K562 (cell line): Measurements from ENCODE around the gene ITPR1. TPM values are rescaled to one million over a fixed set of nuclear protein-coding genes. Genes with fewer than 3 reads are reported as not detected.
A peak's percentile ranks its signal among the peaks of the same experiment; 100 is the strongest.

Source experiments
- ARID4B ChIP-seq: sonication (generic); formaldehyde crosslinking; IDR thresholded peaks from 2 replicates; pipeline ENCODE4 v1.8.0; 2022; ENCODE audit warnings: mild to moderate bottlenecking, missing genetic modification reagents
- CBX1 ChIP-seq: sonication (generic); IDR thresholded peaks from 2 replicates; pipeline ENCODE4 v1.6.1; 2016; ENCODE audit warnings: antibody characterized with exemption, low read depth, mild to moderate bottlenecking
- CHD4 ChIP-seq: fragments of 200-600 bp; sonication (generic); IDR thresholded peaks from 3 replicates; pipeline ENCODE4 v1.6.1; 2012; ENCODE audit warnings: low read depth, mild to moderate bottlenecking, mixed read lengths, low read length, inconsistent platforms; ENCODE audit not compliant: insufficient read depth, insufficient replicate concordance, poor library complexity, severe bottlenecking
- ESRRA ChIP-seq: fragments of 450-650 bp; IDR thresholded peaks from 2 replicates; pipeline ENCODE4 v1.6.1; 2014; ENCODE audit warnings: low read depth, mild to moderate bottlenecking, moderate library complexity, borderline replicate concordance
- HDAC6 ChIP-seq: IDR thresholded peaks from 2 replicates; pipeline ENCODE4 v1.6.1; 2012; ENCODE audit warnings: low read depth, mild to moderate bottlenecking, control low read depth, inconsistent platforms, low read length, moderate library complexity
- SRSF3 ChIP-seq: fragments of 200-400 bp; formaldehyde crosslinking; IDR thresholded peaks from 2 replicates; pipeline ENCODE4 v1.6.1; 2016; ENCODE audit warnings: mild to moderate bottlenecking, low read length, moderate library complexity; ENCODE audit not compliant: insufficient read depth
- ZNF212 ChIP-seq: fragments of 450-650 bp; formaldehyde crosslinking; IDR thresholded peaks from 2 replicates; pipeline ENCODE4 v1.4.0; 2020; ENCODE audit warnings: mild to moderate bottlenecking
- ZNF23 ChIP-seq: fragments of 250-450 bp; sonication (Bioruptor Pico); IDR thresholded peaks from 2 replicates; pipeline ENCODE4 v1.4.0; 2020; ENCODE audit warnings: mild to moderate bottlenecking
- ZNF282 ChIP-seq: sonication (generic); formaldehyde crosslinking; IDR thresholded peaks from 2 replicates; pipeline ENCODE4 v1.8.1; 2023; ENCODE audit warnings: missing genetic modification reagents
- ZNF354B ChIP-seq: fragments of 250-450 bp; sonication (Bioruptor Pico); IDR thresholded peaks from 2 replicates; pipeline ENCODE4 v1.4.0; 2020
- polyA plus RNA-seq, 8 experiments: library from polyadenylated mRNA; depleted of rRNA in 4 of 8; stranded (reverse) in 5 of 8; unstranded in 3 of 8; fragments of >200 nt; fragmentation: Nextera tagmentation in 2 of 8; fragmentation: Illumina TruSeq in 1 of 8; extraction: Ambion mirVana in 2 of 8; extraction: Trizol in 1 of 8; gene quantifications; 2 replicates each; pipeline versions ENCODE4 v1.2.1 to v1.2.3, GENCODE V29; 2011 to 2014; ENCODE audit warnings: inconsistent platforms in 1 of 8, missing spikeins in 1 of 8
- total RNA-seq, 7 experiments: library from RNA; depleted of rRNA in 6 of 7; stranded (reverse); fragments of >200 nt in 6 of 7; fragmentation: Illumina TruSeq in 2 of 7; extraction: Trizol in 2 of 7; gene quantifications; 2 replicates each; pipeline versions ENCODE4 v1.2.1 to v1.2.3, GENCODE V29; 2011 to 2021; ENCODE audit warnings: low replicate concordance in 1 of 7
- TF ChIP-seq, protein P1 (sequence below), 3 experiments: IDR thresholded peaks in 2 of 3; conservative IDR thresholded peaks in 1 of 3; 2 replicates each; pipeline ENCODE4 v1.5.1; 2011 to 2012; ENCODE audit warnings: low read length in 3 of 3, mild to moderate bottlenecking in 3 of 3, control low read depth in 2 of 3, improper control_type of control experiment in 1 of 3, inconsistent platforms in 1 of 3, low read depth in 1 of 3, mixed read lengths in 1 of 3, moderate library complexity in 1 of 3; ENCODE audit not compliant: insufficient read depth in 2 of 3
- TF ChIP-seq, protein P2 (sequence below): sonication (generic); formaldehyde crosslinking; IDR thresholded peaks from 2 replicates; pipeline ENCODE4 v1.8.1; 2023; ENCODE audit warnings: mild to moderate bottlenecking, missing genetic modification reagents
- TF ChIP-seq, protein P3 (sequence below): fragments of 250-450 bp; sonication (Bioruptor Pico); IDR thresholded peaks from 2 replicates; pipeline ENCODE4 v1.5.0; 2021; ENCODE audit warnings: mild to moderate bottlenecking, borderline replicate concordance
- TF ChIP-seq, protein P4 (sequence below): fragments of 250-450 bp; sonication (Bioruptor Pico); IDR thresholded peaks from 2 replicates; pipeline ENCODE4 v1.5.0; 2020; ENCODE audit warnings: mild to moderate bottlenecking, borderline replicate concordance

The ITPR1 gene
- total and polyA plus RNA-seq, 9 of the 15 experiments (the other 6 are each of a cell fraction or from before 2014, with no cell fraction given): 22.4 to 40.0 (median 27.4) TPM

- TF ChIP-seq ZNF282 (CRISPR knock-in tag) (no peak), ZNF212 (CRISPR knock-in tag) (no peak), SRSF3 (no peak), ZNF354B (CRISPR knock-in tag) (no peak), ZNF23 (CRISPR knock-in tag) (no peak), CHD4 (no peak), ESRRA (peak; percentile 57; the same call in 1 of the 2 replicates), CBX1 (no peak), ARID4B (CRISPR knock-in tag) (no peak), HDAC6 (no peak)
- TF ChIP-seq, protein P1, sequence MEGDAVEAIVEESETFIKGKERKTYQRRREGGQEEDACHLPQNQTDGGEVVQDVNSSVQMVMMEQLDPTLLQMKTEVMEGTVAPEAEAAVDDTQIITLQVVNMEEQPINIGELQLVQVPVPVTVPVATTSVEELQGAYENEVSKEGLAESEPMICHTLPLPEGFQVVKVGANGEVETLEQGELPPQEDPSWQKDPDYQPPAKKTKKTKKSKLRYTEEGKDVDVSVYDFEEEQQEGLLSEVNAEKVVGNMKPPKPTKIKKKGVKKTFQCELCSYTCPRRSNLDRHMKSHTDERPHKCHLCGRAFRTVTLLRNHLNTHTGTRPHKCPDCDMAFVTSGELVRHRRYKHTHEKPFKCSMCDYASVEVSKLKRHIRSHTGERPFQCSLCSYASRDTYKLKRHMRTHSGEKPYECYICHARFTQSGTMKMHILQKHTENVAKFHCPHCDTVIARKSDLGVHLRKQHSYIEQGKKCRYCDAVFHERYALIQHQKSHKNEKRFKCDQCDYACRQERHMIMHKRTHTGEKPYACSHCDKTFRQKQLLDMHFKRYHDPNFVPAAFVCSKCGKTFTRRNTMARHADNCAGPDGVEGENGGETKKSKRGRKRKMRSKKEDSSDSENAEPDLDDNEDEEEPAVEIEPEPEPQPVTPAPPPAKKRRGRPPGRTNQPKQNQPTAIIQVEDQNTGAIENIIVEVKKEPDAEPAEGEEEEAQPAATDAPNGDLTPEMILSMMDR (IDR thresholded peaks at IDR 0.05 in 2 of 3, conservative IDR thresholded peaks at IDR 0.05 in 1 of 3; ENCODE audit: insufficient read depth in 2 of 3, low read depth in 1 of 3, low read length in 3 of 3): no peak
- TF ChIP-seq, protein P2, sequence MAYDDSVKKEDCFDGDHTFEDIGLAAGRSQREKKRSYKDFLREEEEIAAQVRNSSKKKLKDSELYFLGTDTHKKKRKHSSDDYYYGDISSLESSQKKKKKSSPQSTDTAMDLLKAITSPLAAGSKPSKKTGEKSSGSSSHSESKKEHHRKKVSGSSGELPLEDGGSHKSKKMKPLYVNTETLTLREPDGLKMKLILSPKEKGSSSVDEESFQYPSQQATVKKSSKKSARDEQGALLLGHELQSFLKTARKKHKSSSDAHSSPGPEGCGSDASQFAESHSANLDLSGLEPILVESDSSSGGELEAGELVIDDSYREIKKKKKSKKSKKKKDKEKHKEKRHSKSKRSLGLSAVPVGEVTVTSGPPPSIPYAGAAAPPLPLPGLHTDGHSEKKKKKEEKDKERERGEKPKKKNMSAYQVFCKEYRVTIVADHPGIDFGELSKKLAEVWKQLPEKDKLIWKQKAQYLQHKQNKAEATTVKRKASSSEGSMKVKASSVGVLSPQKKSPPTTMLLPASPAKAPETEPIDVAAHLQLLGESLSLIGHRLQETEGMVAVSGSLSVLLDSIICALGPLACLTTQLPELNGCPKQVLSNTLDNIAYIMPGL: no peak
- TF ChIP-seq, protein P3, sequence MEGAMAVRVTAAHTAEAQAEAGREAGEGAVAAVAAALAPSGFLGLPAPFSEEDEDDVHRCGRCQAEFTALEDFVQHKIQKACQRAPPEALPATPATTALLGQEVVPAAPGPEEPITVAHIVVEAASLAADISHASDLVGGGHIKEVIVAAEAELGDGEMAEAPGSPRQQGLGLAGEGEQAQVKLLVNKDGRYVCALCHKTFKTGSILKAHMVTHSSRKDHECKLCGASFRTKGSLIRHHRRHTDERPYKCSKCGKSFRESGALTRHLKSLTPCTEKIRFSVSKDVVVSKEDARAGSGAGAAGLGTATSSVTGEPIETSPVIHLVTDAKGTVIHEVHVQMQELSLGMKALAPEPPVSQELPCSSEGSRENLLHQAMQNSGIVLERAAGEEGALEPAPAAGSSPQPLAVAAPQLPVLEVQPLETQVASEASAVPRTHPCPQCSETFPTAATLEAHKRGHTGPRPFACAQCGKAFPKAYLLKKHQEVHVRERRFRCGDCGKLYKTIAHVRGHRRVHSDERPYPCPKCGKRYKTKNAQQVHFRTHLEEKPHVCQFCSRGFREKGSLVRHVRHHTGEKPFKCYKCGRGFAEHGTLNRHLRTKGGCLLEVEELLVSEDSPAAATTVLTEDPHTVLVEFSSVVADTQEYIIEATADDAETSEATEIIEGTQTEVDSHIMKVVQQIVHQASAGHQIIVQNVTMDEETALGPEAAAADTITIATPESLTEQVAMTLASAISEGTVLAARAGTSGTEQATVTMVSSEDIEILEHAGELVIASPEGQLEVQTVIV: no peak
- TF ChIP-seq, protein P4, sequence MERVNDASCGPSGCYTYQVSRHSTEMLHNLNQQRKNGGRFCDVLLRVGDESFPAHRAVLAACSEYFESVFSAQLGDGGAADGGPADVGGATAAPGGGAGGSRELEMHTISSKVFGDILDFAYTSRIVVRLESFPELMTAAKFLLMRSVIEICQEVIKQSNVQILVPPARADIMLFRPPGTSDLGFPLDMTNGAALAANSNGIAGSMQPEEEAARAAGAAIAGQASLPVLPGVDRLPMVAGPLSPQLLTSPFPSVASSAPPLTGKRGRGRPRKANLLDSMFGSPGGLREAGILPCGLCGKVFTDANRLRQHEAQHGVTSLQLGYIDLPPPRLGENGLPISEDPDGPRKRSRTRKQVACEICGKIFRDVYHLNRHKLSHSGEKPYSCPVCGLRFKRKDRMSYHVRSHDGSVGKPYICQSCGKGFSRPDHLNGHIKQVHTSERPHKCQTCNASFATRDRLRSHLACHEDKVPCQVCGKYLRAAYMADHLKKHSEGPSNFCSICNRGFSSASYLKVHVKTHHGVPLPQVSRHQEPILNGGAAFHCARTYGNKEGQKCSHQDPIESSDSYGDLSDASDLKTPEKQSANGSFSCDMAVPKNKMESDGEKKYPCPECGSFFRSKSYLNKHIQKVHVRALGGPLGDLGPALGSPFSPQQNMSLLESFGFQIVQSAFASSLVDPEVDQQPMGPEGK (CRISPR knock-in tag): no peak
These were observed 334.6 kb downstream of the ITPR1 start (continued) for GRCh38 chr3:4827767-4828166.
